Hepatocyte (in vitro differentiated cells): ENCODE measurements around the gene XNDC1N.

ENCODE experiments used
- CTCF ChIP-seq: fragments of 200-600 bp; sonication (generic); IDR thresholded peaks from 2 replicates; pipeline ENCODE4 v1.5.1; 2016; ENCODE audit warnings: antibody characterized with exemption, mild to moderate bottlenecking; ENCODE audit not compliant: poor library complexity
- EZH2 ChIP-seq: fragments of 200-600 bp; sonication (generic); IDR thresholded peaks from 2 replicates; pipeline ENCODE4 v1.6.1; 2016; ENCODE audit warnings: antibody characterized with exemption, mild to moderate bottlenecking, borderline replicate concordance

DNA sequence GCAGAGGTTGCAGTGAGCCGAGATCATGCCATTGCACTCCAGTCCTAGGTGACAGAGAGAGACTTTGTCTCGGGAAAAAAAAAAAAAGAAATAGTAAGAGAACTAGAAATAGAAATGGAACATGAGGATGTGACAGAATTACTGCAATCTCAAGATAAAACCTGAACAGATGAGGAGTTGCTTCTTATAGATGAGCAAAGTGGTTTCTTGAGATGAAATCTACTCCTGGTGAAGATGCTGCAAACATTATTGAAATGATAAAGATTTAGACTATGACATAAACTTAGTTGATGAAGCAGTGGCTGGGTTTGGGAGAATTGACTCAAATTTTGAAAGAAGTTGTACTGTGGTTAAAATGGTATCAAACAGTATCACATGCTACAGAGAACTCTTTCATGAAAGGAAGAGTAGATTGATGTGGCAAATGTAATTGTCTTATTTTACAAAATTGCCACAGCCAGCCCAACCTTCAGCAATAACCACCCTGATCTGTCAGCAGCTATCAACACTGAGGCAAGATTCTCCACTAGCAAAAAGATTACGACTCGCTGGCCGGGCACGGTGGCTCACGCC lies 13.7 kb downstream of the XNDC1N start:
- TF ChIP-seq CTCF (no peak), EZH2 (no peak)
